GM21528 (cell line): ENCODE data around the gene TOPAZ1.
"Not testable (repeated sequence)": the region's sequence is repeated elsewhere in the genome, so short reads cannot be mapped to it uniquely, and the experiment has no call there.

ENCODE experiments used
- ATAC-seq: cut with Tn5 transposase; IDR thresholded peaks from one replicate; pipeline ENCODE4 v1.9.1; 2021; ENCODE audit warnings: mild to moderate bottlenecking, moderate library complexity; ENCODE audit not compliant: unreplicated experiment, low FRiP score

The TOPAZ1 gene

GRCh38 chr3:44326019-44326418 is 84.3 kb downstream of the TOPAZ1 start:
- no peak for ATAC-seq

DNA sequence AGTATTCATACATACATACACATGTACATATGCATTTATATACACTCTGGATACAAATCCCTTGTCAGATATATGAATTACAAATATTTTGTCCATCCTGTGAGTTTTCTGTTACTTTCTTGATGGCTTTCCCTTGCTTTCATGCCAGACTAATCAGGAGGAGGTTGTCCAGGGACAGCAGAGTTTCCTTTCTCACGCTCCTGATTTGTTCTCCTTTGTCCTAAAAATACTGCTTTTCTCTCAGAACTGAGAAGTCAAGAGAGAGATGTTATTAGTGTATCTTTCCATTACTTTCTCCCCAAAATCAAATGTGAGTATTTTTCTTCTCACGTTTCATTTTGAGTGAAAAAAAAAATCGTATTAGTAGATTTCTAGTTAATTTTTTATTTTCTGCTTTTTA is 84.8 kb downstream of the TOPAZ1 start:
- no peak for ATAC-seq

DNA sequence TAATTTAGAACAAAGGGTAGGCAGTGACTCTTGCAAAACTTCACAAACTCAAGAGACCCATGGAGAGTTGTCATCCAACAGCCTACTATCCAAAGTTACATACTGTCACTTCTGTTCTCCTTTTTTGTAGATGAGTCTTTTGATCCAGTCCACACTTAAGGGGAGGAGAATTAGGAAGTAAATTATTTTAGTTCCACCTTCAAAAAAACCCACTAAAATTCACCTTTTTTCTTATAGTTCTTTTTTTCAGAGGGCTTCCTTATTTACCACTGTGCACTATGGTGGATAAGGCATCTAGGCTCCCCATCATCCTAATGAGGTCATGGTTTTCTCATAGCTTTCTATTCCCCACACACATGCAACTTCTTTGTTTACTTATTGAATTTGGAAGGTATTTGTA is 88.3 kb downstream of the TOPAZ1 start:
- ATAC-seq: no peak

DNA sequence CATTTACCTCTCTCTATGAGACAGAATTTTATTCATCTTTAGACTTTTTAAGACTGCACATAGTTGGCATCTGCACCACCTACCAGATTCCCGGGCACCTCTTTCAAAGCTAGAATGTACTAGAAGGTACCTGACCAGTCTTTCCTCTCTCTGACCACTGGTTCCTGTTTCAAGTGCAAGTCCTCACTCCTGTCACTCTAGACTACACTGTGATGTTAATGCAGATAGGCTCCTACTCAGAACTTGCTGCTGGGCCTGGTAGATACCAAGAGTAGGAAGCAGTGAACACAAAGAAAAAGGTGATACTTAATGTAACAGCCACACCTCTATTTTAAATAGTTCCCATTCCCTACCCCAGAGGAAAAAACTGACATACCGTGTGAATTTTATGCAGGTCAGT is 88.8 kb downstream of the TOPAZ1 start:
- no peak for ATAC-seq

DNA sequence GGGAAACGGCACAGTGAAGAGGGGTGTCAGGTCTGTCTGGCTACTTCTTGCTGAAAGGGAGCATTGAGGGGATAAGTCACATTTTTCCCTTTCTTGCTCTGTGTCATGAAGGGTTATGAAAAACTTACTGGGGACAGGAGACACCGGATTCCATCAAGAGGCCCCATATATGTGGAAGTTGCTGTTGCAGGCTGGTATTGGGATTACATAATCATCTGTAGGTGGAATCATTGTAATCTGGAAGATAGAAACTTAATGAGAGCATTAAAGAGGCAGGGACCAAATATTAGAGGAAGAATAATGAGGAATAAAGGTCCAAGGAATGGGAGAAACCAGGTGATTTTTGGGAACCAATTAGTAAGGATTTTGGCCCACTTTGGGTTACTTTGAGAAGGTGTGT is 92.6 kb downstream of the TOPAZ1 start:
- ATAC-seq: no peak

DNA sequence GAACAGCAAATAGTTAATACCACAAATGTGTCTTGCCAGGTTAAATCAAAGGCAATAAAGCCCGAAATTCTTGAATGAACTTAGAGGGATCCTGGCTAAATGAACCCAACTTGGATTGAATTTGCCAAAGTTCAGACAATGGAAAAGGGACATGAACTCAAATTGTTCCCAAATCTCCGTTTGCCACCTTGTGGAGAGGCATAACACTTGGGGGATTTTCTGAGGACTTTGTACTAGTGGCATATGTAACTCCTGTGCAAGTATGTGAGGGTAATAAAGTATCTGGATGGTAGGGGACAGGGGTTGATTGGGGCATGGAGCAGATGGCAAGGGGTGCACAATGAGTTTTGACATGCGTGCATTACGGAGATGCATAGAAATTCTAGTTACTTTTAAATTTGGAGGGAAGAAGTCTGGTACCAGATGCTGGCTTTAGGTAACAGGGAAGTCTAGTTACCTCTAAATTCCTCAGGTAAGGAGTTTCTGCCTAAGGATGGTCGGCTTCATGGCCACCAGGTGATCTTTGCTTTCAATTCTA is 95.6 kb downstream of the TOPAZ1 start:
- no peak for ATAC-seq

GRCh38 chr3:44338010-44338827 is 96.5 kb downstream of the TOPAZ1 start, which contains the start of gene TCAIM:
Gene TCAIM, plus strand, starts transcription at chr3:44338766. Its CDS starts 16,017 bp downstream, at chr3:44354783.
- ATAC-seq: peak; percentile 92

GRCh38 chr3:44338828-44339127 is 97.1 kb downstream of the TOPAZ1 start:
- ATAC-seq: no peak

- no peak for ATAC-seq
Observed at GRCh38 chr3:44339181-44340057, 97.7 kb downstream of the TOPAZ1 start.

DNA sequence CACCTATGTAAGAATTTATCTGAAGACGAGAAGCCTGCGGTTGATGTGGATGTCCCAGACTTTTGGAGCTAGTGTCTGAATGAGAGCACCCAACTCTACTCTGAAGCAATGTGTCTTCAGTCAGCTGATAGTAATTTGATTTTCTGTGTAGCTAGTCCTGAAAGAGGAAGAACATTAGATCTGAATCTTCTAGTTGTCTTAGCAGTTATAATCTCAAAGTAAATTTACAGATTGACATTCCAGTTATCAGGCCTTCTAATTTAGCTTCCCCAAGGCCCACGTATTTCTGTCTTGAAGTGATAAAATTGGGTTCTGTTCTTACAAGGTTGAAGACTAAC is 98.3 kb downstream of the TOPAZ1 start:
- ATAC-seq: no peak

DNA sequence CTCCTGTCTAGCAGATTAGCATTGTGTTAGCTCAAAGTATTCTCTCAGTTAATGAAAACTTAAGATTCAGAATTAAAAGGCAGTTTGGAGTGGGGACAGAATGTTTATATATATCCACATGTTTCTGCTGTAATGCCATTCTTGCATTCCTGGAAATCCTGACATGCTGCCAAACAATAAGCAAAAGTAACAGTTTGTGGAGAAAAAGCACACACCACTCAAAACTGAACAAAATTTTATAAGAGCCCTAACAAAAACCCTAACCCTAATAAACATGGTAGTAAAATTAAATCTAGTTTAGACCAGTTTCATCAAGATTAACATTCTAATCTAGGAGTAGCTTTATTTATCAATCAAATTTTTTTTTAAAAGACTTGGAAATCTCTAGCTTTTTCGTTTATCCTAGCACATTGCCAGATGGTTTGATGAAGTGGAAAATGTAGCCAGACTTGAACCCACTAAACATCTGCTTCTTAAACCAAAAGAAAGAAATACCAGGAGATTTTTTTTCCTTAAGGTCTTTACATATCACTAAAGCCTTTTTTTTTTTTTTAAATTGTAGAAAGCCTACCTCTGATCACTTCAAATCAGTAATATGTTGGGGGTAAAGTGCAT is 100.6 kb downstream of the TOPAZ1 start:
- ATAC-seq: no peak

DNA sequence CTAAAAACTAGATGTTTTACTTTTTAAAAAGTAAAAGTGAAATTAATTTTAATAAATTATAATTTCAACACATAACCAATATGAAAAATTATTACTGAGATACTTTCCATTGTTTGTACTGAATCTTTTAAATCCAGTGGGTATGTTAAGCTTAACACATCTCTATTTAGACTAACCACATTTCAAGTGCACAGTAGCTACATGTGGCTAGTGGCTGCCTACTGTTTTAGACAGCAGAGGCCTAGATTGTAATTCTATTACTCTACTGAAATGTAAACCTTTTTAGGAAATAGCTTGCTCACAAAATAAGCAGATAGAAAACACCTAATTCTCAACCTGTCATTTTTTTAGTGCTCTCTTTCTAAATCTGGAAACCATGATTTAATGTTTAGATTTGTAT is 101.7 kb downstream of the TOPAZ1 start:
- no peak for ATAC-seq

GRCh38 chr3:44346590-44346989 is 104.9 kb downstream of the TOPAZ1 start:
- not testable (repeated sequence) for ATAC-seq

DNA sequence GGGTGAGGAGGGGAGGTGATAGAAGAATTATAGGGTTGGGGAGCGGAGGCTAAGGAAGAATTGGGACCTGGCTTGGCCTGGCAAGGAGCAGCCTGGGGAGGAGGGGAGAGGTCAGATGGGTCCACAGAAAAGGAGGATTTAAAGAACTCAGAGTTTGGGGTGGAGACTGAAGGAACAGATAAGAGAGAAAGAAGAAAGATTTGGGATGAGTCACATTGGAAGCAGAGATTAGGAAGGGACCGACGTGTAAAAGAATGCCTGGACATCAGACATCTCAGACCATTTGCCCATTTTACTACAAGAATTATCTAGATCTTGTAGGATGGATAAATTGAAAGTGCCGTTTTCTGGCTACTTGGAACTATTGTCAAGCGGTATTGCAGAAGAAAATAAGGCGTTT is 107.3 kb downstream of the TOPAZ1 start:
- ATAC-seq: no peak

GRCh38 chr3:44353355-44353924 is 111.8 kb downstream of the TOPAZ1 start:
- ATAC-seq: no peak

- no peak for ATAC-seq
Observed at GRCh38 chr3:44355362-44356033, 113.8 kb downstream of the TOPAZ1 start.

- no peak for ATAC-seq
Observed at GRCh38 chr3:44359146-44359751, 117.6 kb downstream of the TOPAZ1 start.

DNA sequence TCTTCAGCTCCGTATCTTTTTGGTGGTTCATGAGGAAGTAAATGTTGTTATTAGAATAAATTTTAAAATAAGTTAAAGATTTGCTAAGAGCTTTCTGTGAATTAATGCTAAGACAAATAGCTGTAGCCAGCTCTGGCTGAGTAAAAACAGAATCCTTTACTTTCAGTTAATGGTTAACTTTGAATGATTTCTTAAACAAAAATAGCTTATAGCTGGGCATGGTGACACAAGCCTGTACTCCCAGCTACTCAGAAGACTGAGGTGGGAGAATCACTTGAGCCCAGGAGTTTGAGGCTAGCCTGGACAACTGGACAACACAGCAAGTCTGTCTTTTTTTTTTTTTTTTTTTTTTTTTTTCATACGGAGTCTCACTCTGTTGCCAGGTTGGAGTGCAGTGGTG is 121.9 kb downstream of the TOPAZ1 start:
- no peak for ATAC-seq

DNA sequence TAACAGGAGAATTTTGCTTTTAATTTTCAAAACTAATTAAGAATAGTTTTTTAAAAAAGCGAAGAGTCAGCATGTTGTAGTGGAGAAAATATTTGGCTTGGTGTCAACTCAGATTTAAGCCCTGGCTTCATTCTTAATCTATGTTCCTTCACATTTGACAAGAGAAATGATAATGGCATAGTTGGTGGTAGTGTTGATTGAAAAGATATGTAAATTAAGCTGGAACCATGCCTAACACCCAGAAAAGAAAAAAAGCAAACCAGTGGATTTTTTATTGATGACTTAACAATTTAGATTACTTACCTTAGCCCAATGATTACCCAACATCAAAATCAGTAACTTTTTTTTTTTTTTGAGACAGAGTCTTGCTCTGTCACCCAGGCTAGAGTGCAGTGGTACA is 124.3 kb downstream of the TOPAZ1 start:
- no peak for ATAC-seq

DNA sequence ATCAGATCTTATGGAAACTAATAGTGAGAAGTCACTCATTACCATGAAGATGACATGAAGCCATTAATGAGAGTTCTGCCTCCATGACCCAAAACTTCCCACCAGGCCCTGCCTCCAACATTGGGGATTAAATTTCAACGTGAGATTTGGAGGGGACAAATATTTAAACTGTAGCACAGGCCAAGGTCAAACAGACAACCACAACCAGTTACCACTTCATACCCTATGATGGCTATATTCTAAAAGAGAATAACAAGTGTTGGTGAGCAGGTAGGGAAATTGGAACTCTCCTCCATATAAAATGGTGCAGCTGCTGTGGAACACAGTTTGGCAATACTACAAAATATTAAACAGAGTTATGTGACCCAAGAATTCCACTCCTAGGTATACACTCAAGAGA is 133.8 kb downstream of the TOPAZ1 start:
- no peak for ATAC-seq
